H1 (cell line): ENCODE data around the gene USB1.

Experiments
- POLR2A ChIP-seq, 2 experiments: IDR thresholded peaks; 1 replicate in 1 of 2; 2 replicates in 1 of 2; pipeline ENCODE4 v1.6.1; 2011; ENCODE audit warnings: low read depth in 2 of 2, low read length in 2 of 2, mild to moderate bottlenecking in 2 of 2; ENCODE audit errors: control extremely low read depth in 1 of 2
- YY1 ChIP-seq: IDR thresholded peaks from 2 replicates; pipeline ENCODE4 v1.6.1; 2011; ENCODE audit warnings: low read depth, mild to moderate bottlenecking, low read length
- TF ChIP-seq, protein P1 (sequence below), 3 experiments: IDR thresholded peaks; 1 replicate in 2 of 3; 2 replicates in 1 of 3; pipeline versions ENCODE4 v1.5.1 to v1.6.1; 2011; ENCODE audit warnings: low read length in 3 of 3, mild to moderate bottlenecking in 3 of 3, inconsistent platforms in 2 of 3, low read depth in 1 of 3, moderate library complexity in 1 of 3; ENCODE audit not compliant: insufficient read depth in 1 of 3; ENCODE audit errors: control extremely low read depth in 1 of 3

DNA sequence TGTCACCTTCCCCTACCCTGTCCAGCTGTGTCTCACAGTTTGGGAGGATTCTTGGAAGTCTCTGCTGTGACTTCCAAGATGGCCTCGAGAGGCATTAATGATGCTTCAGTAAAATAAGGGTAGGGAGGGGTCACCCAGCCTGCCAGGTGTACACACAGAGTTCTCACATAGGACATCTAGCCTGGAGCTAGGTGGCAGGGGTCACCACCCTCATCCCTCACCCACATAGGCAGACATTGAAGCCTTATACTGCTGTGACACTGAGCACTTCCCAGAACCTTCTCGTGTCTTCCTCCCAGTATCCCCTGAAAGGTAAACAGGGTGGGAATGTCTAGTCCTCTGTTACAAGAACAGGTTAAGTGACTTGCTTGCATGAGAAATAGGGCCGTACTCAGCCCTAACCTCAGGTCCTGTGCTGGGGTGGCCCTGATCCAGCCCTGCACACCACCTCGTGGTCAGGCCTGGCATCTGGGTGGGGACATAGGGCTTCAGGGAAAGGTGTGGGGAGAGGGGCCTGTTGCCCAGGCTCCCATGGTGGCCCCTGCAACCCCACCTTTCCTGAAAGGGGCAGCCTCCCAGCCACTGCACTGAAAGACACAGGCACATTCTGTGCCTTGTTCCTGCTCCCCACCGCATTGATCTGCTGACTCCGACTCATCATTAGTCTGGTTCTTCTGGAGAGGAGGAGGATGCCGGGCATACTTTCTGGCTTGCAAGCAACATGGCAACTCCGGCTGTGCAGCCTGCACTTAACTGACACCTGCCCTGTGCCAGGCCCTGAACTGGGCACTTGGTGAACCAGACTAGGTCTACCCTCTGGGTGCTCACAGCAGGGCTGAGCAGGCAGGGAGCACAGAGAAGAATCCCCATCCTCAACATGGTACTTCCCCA lies 20.7 kb downstream of the USB1 start:
- TF ChIP-seq POLR2A (IDR thresholded peaks at IDR 0.05; ENCODE audit: control extremely low read depth in 1 of 2, low read depth in 2 of 2, low read length in 2 of 2) = no peak
- TF ChIP-seq, protein P1, sequence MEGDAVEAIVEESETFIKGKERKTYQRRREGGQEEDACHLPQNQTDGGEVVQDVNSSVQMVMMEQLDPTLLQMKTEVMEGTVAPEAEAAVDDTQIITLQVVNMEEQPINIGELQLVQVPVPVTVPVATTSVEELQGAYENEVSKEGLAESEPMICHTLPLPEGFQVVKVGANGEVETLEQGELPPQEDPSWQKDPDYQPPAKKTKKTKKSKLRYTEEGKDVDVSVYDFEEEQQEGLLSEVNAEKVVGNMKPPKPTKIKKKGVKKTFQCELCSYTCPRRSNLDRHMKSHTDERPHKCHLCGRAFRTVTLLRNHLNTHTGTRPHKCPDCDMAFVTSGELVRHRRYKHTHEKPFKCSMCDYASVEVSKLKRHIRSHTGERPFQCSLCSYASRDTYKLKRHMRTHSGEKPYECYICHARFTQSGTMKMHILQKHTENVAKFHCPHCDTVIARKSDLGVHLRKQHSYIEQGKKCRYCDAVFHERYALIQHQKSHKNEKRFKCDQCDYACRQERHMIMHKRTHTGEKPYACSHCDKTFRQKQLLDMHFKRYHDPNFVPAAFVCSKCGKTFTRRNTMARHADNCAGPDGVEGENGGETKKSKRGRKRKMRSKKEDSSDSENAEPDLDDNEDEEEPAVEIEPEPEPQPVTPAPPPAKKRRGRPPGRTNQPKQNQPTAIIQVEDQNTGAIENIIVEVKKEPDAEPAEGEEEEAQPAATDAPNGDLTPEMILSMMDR (IDR thresholded peaks at IDR 0.05; ENCODE audit: control extremely low read depth in 1 of 3, insufficient read depth in 1 of 3, low read depth in 1 of 3, low read length in 3 of 3) = no peak
- TF ChIP-seq YY1 = no peak
